Neural cell (in vitro differentiated cells): ENCODE results near the gene KIRREL3.

ENCODE experiments used
- MXI1 ChIP-seq: fragments of 450-650 bp; conservative IDR thresholded peaks from 2 replicates; pipeline ENCODE4 v1.6.1; 2014; ENCODE audit warnings: antibody characterized with exemption, mild to moderate bottlenecking; ENCODE audit not compliant: poor library complexity, severe bottlenecking
- POLR2AphosphoS5 ChIP-seq: IDR thresholded peaks from 2 replicates; pipeline ENCODE4 v1.6.1; 2012

DNA sequence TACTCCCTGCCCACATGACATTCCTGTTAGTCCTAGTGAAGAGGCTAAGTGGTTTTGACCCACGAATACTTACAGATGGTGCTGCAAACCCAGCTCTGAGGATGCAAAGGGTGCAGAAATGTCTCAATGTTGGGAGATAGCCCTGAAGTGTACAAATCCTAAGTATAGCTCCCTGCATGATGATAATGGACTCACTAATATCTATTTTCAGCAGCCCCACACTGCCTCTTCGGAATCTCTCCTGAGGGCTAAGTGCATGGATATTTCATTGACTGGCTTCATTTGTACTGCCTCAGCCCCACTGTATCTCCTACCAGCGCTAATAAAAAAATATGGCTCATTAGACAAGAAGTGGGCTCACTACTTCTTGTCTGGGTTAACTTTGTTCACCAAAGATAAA lies 114.5 kb downstream of the KIRREL3 start:
- TF ChIP-seq POLR2AphosphoS5, result peak; percentile 29
- no peak for TF ChIP-seq MXI1
